GM23248 (cell line): Measurements from ENCODE around the gene RSRC1.

Experiments
- EZH2 ChIP-seq: fragments of 200-600 bp; sonication (generic); IDR thresholded peaks from 2 replicates; pipeline ENCODE4 v1.6.1; 2018; ENCODE audit warnings: antibody characterized with exemption, mild to moderate bottlenecking; ENCODE audit not compliant: insufficient read depth, poor library complexity, severe bottlenecking
- EZH2phosphoT487 ChIP-seq: fragments of 200-600 bp; sonication (generic); IDR thresholded peaks from 2 replicates; pipeline ENCODE4 v1.6.1; 2018; ENCODE audit warnings: antibody characterized with exemption, moderate library complexity, mild to moderate bottlenecking, low read depth; ENCODE audit not compliant: insufficient read depth

DNA sequence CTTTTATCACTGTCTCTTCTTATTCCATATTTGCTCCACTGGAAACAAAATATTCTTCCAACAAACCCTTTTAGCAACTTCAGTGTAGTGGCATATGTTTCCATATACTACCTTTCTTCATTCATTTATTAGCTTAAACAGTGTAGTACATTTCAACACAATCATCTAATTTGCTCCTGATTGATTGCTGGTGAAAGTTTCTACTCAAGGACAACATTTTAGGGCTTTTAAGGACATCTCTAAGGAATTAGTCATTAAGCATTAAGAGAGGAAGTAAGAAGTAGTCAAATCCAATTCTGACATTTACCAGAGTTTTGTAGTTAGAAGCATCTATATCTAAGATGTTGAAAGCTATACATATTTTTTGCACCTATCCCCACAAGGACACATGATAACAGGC is 55.8 kb downstream of the RSRC1 start:
- no peak for TF ChIP-seq EZH2
- TF ChIP-seq EZH2phosphoT487, result no peak
